OCI-LY3 (cell line): ENCODE data around the gene CFAP69.

ENCODE experiments used
- EZH2phosphoT487 ChIP-seq: fragments of 200-600 bp; shearing (Covaris generic); IDR thresholded peaks from 2 replicates; pipeline ENCODE4 v1.6.1; 2018; ENCODE audit warnings: antibody characterized with exemption, mixed run types, low read depth
- TF ChIP-seq, protein P1 (sequence below): fragments of 200-600, 300-600 bp; sonication (generic); IDR thresholded peaks from 2 replicates; pipeline ENCODE4 v1.5.1; 2014; ENCODE audit warnings: antibody characterized with exemption, low read length, low read depth

DNA sequence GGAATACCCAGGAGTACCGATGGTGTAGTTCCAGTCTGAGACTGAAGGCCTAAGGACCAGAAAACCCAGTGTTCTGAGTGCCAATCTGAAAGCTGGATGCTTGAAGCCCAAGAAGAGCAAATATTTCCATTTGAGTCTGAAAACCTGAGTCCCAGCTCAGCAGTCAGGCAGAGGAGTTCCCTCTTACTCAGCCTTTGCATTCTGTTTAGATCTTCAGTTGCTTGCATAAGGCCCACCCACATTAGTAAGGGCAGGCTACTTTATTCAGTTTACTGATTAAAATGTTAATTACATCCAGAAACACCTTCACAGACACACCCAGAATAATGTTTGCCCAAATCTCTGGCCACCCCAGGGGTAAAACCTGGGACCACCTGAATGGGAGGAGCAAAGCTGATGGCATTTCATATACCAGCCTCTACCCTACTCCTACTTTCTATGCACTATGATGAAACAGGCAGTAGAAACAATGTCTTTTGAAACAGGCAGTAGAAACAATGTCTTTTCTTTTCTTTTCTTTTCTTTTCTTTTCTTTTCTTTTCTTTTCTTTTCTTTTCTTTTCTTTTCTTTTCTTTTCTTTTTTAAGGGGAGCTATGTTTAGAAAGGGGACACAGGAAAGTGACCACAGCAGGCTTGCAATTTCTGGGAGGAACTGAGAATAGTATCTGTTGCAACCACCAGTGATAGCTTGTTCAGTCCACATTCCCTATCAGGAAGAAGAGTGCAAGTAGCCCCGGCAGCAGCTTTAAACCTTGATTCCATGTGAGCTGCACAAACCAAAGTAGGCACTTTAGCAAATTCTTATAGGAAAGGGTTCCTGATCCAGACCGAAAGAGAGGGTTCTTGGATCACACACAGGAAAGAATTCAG lies 45.5 kb downstream of the CFAP69 start:
- TF ChIP-seq, protein P1, sequence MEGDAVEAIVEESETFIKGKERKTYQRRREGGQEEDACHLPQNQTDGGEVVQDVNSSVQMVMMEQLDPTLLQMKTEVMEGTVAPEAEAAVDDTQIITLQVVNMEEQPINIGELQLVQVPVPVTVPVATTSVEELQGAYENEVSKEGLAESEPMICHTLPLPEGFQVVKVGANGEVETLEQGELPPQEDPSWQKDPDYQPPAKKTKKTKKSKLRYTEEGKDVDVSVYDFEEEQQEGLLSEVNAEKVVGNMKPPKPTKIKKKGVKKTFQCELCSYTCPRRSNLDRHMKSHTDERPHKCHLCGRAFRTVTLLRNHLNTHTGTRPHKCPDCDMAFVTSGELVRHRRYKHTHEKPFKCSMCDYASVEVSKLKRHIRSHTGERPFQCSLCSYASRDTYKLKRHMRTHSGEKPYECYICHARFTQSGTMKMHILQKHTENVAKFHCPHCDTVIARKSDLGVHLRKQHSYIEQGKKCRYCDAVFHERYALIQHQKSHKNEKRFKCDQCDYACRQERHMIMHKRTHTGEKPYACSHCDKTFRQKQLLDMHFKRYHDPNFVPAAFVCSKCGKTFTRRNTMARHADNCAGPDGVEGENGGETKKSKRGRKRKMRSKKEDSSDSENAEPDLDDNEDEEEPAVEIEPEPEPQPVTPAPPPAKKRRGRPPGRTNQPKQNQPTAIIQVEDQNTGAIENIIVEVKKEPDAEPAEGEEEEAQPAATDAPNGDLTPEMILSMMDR: no peak
- no peak for TF ChIP-seq EZH2phosphoT487
